ENCODE data around the gene FURIN. TPM values are rescaled to one million over a fixed set of nuclear protein-coding genes. Genes with fewer than 3 reads are reported as not detected.

FURIN gene
- total RNA-seq (2022; extraction: Qiagen RNA extraction; ENCODE audit: low read depth) = 47.3 to 60.2 TPM (median 51.6 TPM) in 5 replicates

GRCh38 chr15:90868261-90868689, at the start of gene FURIN:
TSS of gene FURIN (plus strand) at chr15:90868588. CDS start at chr15:90875741, 7,153 bp downstream.

GRCh38 chr15:90883976-90884718, 15.8 kb downstream of the FURIN start, which contains the start of gene FES:
TSS of gene FES (plus strand) at chr15:90884504. CDS start at chr15:90885046, 542 bp downstream.

GRCh38 chr15:90902840-90903732, 34.7 kb downstream of the FURIN start, which contains the start of gene MAN2A2:
TSS of gene MAN2A2 (plus strand) at chr15:90903302. CDS start at chr15:90904208, 906 bp downstream.

GRCh38 chr15:90931828-90932659, 63.7 kb downstream of the FURIN start, which contains the start of gene HDDC3:
TSS of gene HDDC3 (minus strand) at chr15:90932549. CDS start at chr15:90932540, 9 bp downstream.

Other genes with a start within 250 kb of the FURIN start
- 12.1 to 15.5 TPM (median 12.4 TPM) in 5 replicates for gene BLM, start 151.2 kb upstream of the FURIN start, total RNA-seq (2022; extraction: Qiagen RNA extraction; ENCODE audit: low read depth)
- gene FES, start 15.9 kb downstream of the FURIN start, total RNA-seq (2022; extraction: Qiagen RNA extraction; ENCODE audit: low read depth) = 0.69 to 0.88 TPM (median 0.71 TPM) in 5 replicates
- 27.5 to 32.0 TPM (median 30.1 TPM) in 5 replicates for gene MAN2A2, start 34.7 kb downstream of the FURIN start, total RNA-seq (2022; extraction: Qiagen RNA extraction; ENCODE audit: low read depth)
- 31.9 to 34.3 TPM (median 32.7 TPM) in 5 replicates for gene HDDC3, start 64.0 kb downstream of the FURIN start, total RNA-seq (2022; extraction: Qiagen RNA extraction; ENCODE audit: low read depth)
- 57.3 to 63.7 TPM (median 57.7 TPM) in 5 replicates for gene UNC45A, start 66.7 kb downstream of the FURIN start, total RNA-seq (2022; extraction: Qiagen RNA extraction; ENCODE audit: low read depth)
- gene RCCD1, start 86.3 kb downstream of the FURIN start, total RNA-seq (2022; extraction: Qiagen RNA extraction; ENCODE audit: low read depth) = 25.3 to 40.0 TPM (median 33.0 TPM) in 5 replicates
- 198 to 234 TPM (median 215 TPM) in 5 replicates for gene PRC1, start 125.9 kb downstream of the FURIN start, total RNA-seq (2022; extraction: Qiagen RNA extraction; ENCODE audit: low read depth)
- gene VPS33B, start 154.0 kb downstream of the FURIN start, total RNA-seq (2022; extraction: Qiagen RNA extraction; ENCODE audit: low read depth) = 13.6 to 20.3 TPM (median 14.7 TPM) in 5 replicates
- gene SV2B, start 231.7 kb downstream of the FURIN start, total RNA-seq (2022; extraction: Qiagen RNA extraction; ENCODE audit: low read depth) = 0.02 to 0.03 TPM (median 0.03 TPM) in 4 of 5 replicates, not detected in the other

Measured in A549 treated with DMSO at 1 μM for 4 hours (cell line).